IMR-90 (cell line): ENCODE results near the gene CAPN8. TPM values are rescaled to one million over a fixed set of nuclear protein-coding genes. Genes with fewer than 3 reads are reported as not detected.

ENCODE experiments used
- ATAC-seq: fragments of 200-7000 bp; cut with Tn5 transposase; 2 replicates; pipeline ENCODE4 v1.9.1; 2020; ENCODE audit warnings: low read depth, mild to moderate bottlenecking, moderate library complexity
- BruUV-seq: library from RNA; stranded (reverse); fragments of 400-500 nt; replicated peaks from 2 replicates; lab custom pipeline; 2021; lab: Mats Ljungman, UMichigan
- CTCF ChIA-PET: fragments of 300-600 bp; formaldehyde crosslinking; extraction: SDS; loops from one replicate; lab custom pipeline; 2021; ENCODE audit warnings: antibody characterized with exemption; lab: Yijun Ruan, JAX
- POLR2A ChIA-PET: fragments of 300-600 bp; sonication (Branson Sonifier 250); formaldehyde crosslinking; loops from one replicate; lab custom pipeline; 2022; ENCODE audit warnings: antibody characterized with exemption; ENCODE audit not compliant: unreplicated experiment; lab: Charles Lee
- DNase-seq: peaks from one replicate; pipeline ENCODE4 v3.0.0; 2013
- H2AFZ ChIP-seq: replicated peaks from 2 replicates; pipeline ENCODE3; 2013; ENCODE audit warnings: low read length, mild to moderate bottlenecking; ENCODE audit not compliant: poor library complexity
- H2AK5ac ChIP-seq: 2 replicates; pipeline ENCODE4 v1.6.1; 2013; ENCODE audit warnings: low read depth, low read length, inconsistent platforms
- H2AK9ac ChIP-seq: replicated peaks from 2 replicates; pipeline ENCODE3; 2013; ENCODE audit warnings: mild to moderate bottlenecking, low read depth, low read length, moderate library complexity; ENCODE audit not compliant: poor library complexity
- H2BK120ac ChIP-seq: 2 replicates; pipeline ENCODE4 v1.6.1; 2013; ENCODE audit warnings: low read depth, low read length, inconsistent platforms
- H2BK15ac ChIP-seq: 3 replicates; pipeline ENCODE4 v1.6.1; 2013; ENCODE audit warnings: low read depth, low read length, inconsistent platforms
- H2BK20ac ChIP-seq: 2 replicates; pipeline ENCODE4 v1.6.1; 2013; ENCODE audit warnings: low read depth, mild to moderate bottlenecking, inconsistent platforms, low read length, moderate library complexity
- H2BK5ac ChIP-seq: 2 replicates; pipeline ENCODE4 v1.6.1; 2013; ENCODE audit warnings: mild to moderate bottlenecking, low read depth, low read length, inconsistent platforms; ENCODE audit not compliant: poor library complexity, severe bottlenecking
- H3K14ac ChIP-seq: replicated peaks from 2 replicates; pipeline ENCODE4 v1.6.1; 2013; ENCODE audit warnings: low read depth, low read length, inconsistent platforms
- H3K18ac ChIP-seq: 2 replicates; pipeline ENCODE4 v1.6.1; 2013; ENCODE audit warnings: low read depth, low read length, control low read depth
- H3K23ac ChIP-seq: 2 replicates; pipeline ENCODE4 v1.6.1; 2013; ENCODE audit warnings: low read depth, low read length, inconsistent platforms
- H3K27ac ChIP-seq: 2 replicates; pipeline ENCODE4 v1.5.1; 2013; ENCODE audit warnings: mild to moderate bottlenecking, control low read depth, low read length; ENCODE audit not compliant: insufficient read depth
- H3K27me3 ChIP-seq: 2 replicates; pipeline ENCODE4 v1.6.1; 2013; ENCODE audit warnings: low read length; ENCODE audit not compliant: control insufficient read depth, insufficient read depth
- H3K36me3 ChIP-seq: 2 replicates; pipeline ENCODE4 v1.6.1; 2013; ENCODE audit warnings: low read length, mixed read lengths; ENCODE audit not compliant: control insufficient read depth, insufficient read depth
- H3K4ac ChIP-seq: 2 replicates; pipeline ENCODE4 v1.6.1; 2013; ENCODE audit warnings: low read depth, low read length, inconsistent platforms
- H3K4me1 ChIP-seq: 2 replicates; pipeline ENCODE4 v1.6.1; 2013; ENCODE audit warnings: low read length, mixed read lengths; ENCODE audit not compliant: control insufficient read depth, insufficient read depth
- H3K4me2 ChIP-seq: 2 replicates; pipeline ENCODE4 v1.6.1; 2013; ENCODE audit warnings: low read depth, mild to moderate bottlenecking, control low read depth, low read length, moderate library complexity
- H3K4me3 ChIP-seq: 2 replicates; pipeline ENCODE4 v1.5.1; 2013; ENCODE audit warnings: low read depth, mild to moderate bottlenecking, control low read depth, low read length, moderate library complexity; ENCODE audit not compliant: insufficient read depth
- H3K56ac ChIP-seq: 2 replicates; pipeline ENCODE4 v1.6.1; 2013; ENCODE audit warnings: low read length, inconsistent platforms; ENCODE audit not compliant: insufficient read depth; ENCODE audit errors: extremely low read depth
- H3K79me1 ChIP-seq, 2 experiments: 2 replicates each; pipeline ENCODE4 v1.6.1; 2013; ENCODE audit warnings: low read length in 2 of 2, inconsistent platforms in 1 of 2, low read depth in 1 of 2
- H3K9ac ChIP-seq: 2 replicates; pipeline ENCODE4 v1.6.1; 2013; ENCODE audit warnings: low read depth, low read length, control low read depth
- H3K9me1 ChIP-seq: 2 replicates; pipeline ENCODE4 v1.6.1; 2013; ENCODE audit warnings: low read length, inconsistent platforms; ENCODE audit not compliant: insufficient read depth
- H3K9me3 ChIP-seq: 2 replicates; pipeline ENCODE4 v1.6.1; 2013; ENCODE audit warnings: low read length; ENCODE audit not compliant: control insufficient read depth, insufficient read depth
- H4K20me1 ChIP-seq: 2 replicates; pipeline ENCODE4 v1.6.1; 2013; ENCODE audit warnings: low read length, inconsistent platforms; ENCODE audit not compliant: insufficient read depth
- H4K5ac ChIP-seq: 2 replicates; pipeline ENCODE4 v1.6.1; 2013; ENCODE audit warnings: mild to moderate bottlenecking, low read depth, low read length, control low read depth
- H4K8ac ChIP-seq, 2 experiments: 2 replicates each; pipeline ENCODE4 v1.6.1; 2013; ENCODE audit warnings: low read depth in 2 of 2, low read length in 2 of 2, control low read depth in 1 of 2, inconsistent platforms in 1 of 2
- H4K91ac ChIP-seq: 2 replicates; pipeline ENCODE4 v1.6.1; 2013; ENCODE audit warnings: low read depth, low read length, inconsistent platforms; ENCODE audit not compliant: insufficient read depth
- CHD1 ChIP-seq: IDR thresholded peaks from 2 replicates; pipeline ENCODE4 v1.6.1; 2012; ENCODE audit warnings: low read depth, low read length, improper control_type of control experiment
- FOS ChIP-seq: fragments of 150-350 bp; IDR thresholded peaks from 2 replicates; pipeline ENCODE4 v1.6.1; 2016; ENCODE audit warnings: low read depth, low read length
- NFE2L2 ChIP-seq: fragments of 150-350 bp; IDR thresholded peaks from 2 replicates; pipeline ENCODE4 v1.6.1; 2016; ENCODE audit warnings: low read depth, mild to moderate bottlenecking, low read length
- RAD21 ChIP-seq: IDR thresholded peaks from 2 replicates; pipeline ENCODE4 v1.6.1; 2012; ENCODE audit warnings: low read length, improper control_type of control experiment
- RFX5 ChIP-seq: IDR thresholded peaks from 2 replicates; pipeline ENCODE4 v1.8.0; 2012; ENCODE audit warnings: low read depth, mild to moderate bottlenecking, low read length, moderate library complexity
- SMC3 ChIP-seq: fragments of 150-350 bp; IDR thresholded peaks from 2 replicates; pipeline ENCODE4 v1.6.1; 2016; ENCODE audit warnings: low read depth, mild to moderate bottlenecking, antibody characterized with exemption, low read length, moderate library complexity
- WGBS, 2 experiments: methylation state at CpG; one replicate each; pipeline versions ENCODE4 v1.1.5 to v1.1.7; 2013; ENCODE audit warnings: missing lambda C conversion rate in 2 of 2; ENCODE audit not compliant: insufficient read length in 1 of 2; ENCODE audit errors: extremely low coverage in 2 of 2; 5-methylcytosine and 5-hydroxymethylcytosine counted together
- dilution Hi-C: fragments of 300-500 bp; cut with HindIII; formaldehyde crosslinking; loops from one replicate; pipeline ENCODE4 v1.14.3; 2018; ENCODE audit warnings: low sequenced_read_pairs; ENCODE audit not compliant: unreplicated experiment
- in situ Hi-C: fragments of 300-500 bp; cut with MboI; formaldehyde crosslinking; loops from 3 replicates; pipeline ENCODE4 v1.14.3; 2019; ENCODE audit warnings: low sequenced_read_pairs, inconsistent platforms, mixed read lengths
- intact Hi-C: fragments of 100-400 bp; cut with micrococcal nuclease; formaldehyde crosslinking; loops from 2 replicates; pipeline ENCODE4 v1.10.0; 2022
- polyA plus RNA-seq, 3 experiments: library from polyadenylated mRNA; depleted of rRNA; stranded (reverse); fragments of >200 nt; gene quantifications; 2 replicates each; pipeline ENCODE4 v1.2.3, GENCODE V29; 2012; ENCODE audit warnings: low replicate concordance in 1 of 3
- total RNA-seq: library from RNA; depleted of rRNA; stranded (reverse); fragments of >200 nt; gene quantifications from 2 replicates; pipeline ENCODE4 v1.2.3, GENCODE V29; 2012
- TF ChIP-seq, protein P1 (sequence below): conservative IDR thresholded peaks from 2 replicates; pipeline ENCODE4 v1.5.1; 2012; ENCODE audit warnings: mild to moderate bottlenecking, low read depth, low read length, improper control_type of control experiment
- TF ChIP-seq, protein P2 (sequence below): fragments of 150-350 bp; IDR thresholded peaks from 2 replicates; pipeline ENCODE4 v1.6.1; 2017; ENCODE audit warnings: mild to moderate bottlenecking, antibody characterized with exemption, low read length, low read depth

The CAPN8 gene
- total and polyA plus RNA-seq, 2 of the 4 experiments (the other 2 are of a cell fraction) = not detected

DNA sequence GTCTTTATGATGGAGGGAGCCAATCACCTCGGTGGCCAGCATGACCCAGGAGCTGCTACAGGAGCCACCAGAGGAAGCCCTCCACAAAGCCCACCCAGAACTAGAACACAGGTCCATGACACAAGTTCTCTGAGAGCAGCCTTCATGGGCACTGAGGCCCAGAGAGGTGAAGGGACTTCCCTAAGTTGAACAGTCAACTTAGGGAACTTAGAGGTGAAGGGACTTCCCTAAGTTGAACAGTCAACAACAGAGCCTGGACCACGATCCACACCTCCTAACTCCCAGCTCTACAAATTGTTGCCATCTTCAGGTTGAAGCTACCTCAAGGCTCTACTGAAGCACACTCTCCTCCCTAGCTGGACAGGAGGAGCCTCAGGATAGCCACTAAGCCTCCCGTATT is 139.5 kb downstream of the CAPN8 start:
- Histone ChIP-seq H3K27ac (no peak overlapping the region), H3K4me2 (no peak overlapping the region), H3K79me1 (no peaks in the 10 kb centered on the region), H3K4me3 (no peak overlapping the region), H2BK5ac (no peak overlapping the region), H3K9me1 (no peaks in the 10 kb centered on the region), H3K36me3 (no peaks in the 10 kb centered on the region), H4K5ac (no peak overlapping the region), H3K27me3 (peaks cover 22% of the 10 kb centered on the region), H2AK5ac (no peak overlapping the region), H3K9ac (no peak overlapping the region), H3K4ac (no peak overlapping the region), H2AK9ac (no peak overlapping the region), H3K9me3 (no peaks in the 10 kb centered on the region), H3K23ac (no peak overlapping the region), H3K56ac (no peak overlapping the region), H2BK120ac (no peak overlapping the region), H3K18ac (no peak overlapping the region), H4K91ac (no peak overlapping the region), H4K8ac (no peak overlapping the region), H2BK20ac (no peak overlapping the region), H4K20me1 (no peaks in the 10 kb centered on the region), H3K14ac (no peak overlapping the region), H2BK15ac (no peak overlapping the region), H2AFZ (no peak overlapping the region), H3K4me1 (no peaks in the 10 kb centered on the region)
- in situ Hi-C loops (no loop called here), dilution Hi-C loops (no loop called here), intact Hi-C loops (no loop called here)
- BruUV-seq = no TSS peak
- DNase-seq (no peak), ATAC-seq (no peak)
- POLR2A ChIA-PET = no interaction called here
- CTCF ChIA-PET = no interaction called here
- TF ChIP-seq, protein P1, sequence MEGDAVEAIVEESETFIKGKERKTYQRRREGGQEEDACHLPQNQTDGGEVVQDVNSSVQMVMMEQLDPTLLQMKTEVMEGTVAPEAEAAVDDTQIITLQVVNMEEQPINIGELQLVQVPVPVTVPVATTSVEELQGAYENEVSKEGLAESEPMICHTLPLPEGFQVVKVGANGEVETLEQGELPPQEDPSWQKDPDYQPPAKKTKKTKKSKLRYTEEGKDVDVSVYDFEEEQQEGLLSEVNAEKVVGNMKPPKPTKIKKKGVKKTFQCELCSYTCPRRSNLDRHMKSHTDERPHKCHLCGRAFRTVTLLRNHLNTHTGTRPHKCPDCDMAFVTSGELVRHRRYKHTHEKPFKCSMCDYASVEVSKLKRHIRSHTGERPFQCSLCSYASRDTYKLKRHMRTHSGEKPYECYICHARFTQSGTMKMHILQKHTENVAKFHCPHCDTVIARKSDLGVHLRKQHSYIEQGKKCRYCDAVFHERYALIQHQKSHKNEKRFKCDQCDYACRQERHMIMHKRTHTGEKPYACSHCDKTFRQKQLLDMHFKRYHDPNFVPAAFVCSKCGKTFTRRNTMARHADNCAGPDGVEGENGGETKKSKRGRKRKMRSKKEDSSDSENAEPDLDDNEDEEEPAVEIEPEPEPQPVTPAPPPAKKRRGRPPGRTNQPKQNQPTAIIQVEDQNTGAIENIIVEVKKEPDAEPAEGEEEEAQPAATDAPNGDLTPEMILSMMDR = no peak
- TF ChIP-seq FOS = no peak
- TF ChIP-seq, protein P2, sequence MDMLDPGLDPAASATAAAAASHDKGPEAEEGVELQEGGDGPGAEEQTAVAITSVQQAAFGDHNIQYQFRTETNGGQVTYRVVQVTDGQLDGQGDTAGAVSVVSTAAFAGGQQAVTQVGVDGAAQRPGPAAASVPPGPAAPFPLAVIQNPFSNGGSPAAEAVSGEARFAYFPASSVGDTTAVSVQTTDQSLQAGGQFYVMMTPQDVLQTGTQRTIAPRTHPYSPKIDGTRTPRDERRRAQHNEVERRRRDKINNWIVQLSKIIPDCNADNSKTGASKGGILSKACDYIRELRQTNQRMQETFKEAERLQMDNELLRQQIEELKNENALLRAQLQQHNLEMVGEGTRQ = no peak
- no peak for TF ChIP-seq RFX5
- no peak for TF ChIP-seq RAD21
- no peak for TF ChIP-seq NFE2L2
- no peak for TF ChIP-seq CHD1
- TF ChIP-seq SMC3 = no peak
- 60% methylated on average over 1 of the region's 3 CpGs; no CpG with 5 or more reads in 1 of the 2 experiments for WGBS, 2 experiments
